CD14-positive monocyte (primary cell): ENCODE results near the gene NAPB. TPM values are rescaled to one million over a fixed set of nuclear protein-coding genes. Genes with fewer than 3 reads are reported as not detected.

Experiments
- DNase-seq, 3 donors: peaks; one replicate each; pipeline ENCODE4 v3.0.0-alpha.2; 2011 to 2022
- H2AFZ ChIP-seq: 2 replicates; pipeline ENCODE4 v1.6.0; 2012; ENCODE audit warnings: mild to moderate bottlenecking, low read depth, low read length, inconsistent platforms; ENCODE audit not compliant: insufficient read depth, poor library complexity, severe bottlenecking
- H3K27ac ChIP-seq, 2 donors: 1 replicate in 1 of 2; 2 replicates in 1 of 2; pipeline ENCODE4 v1.5.1; 2012 to 2013; ENCODE audit warnings: low read length in 2 of 2, control low read depth in 1 of 2, inconsistent platforms in 1 of 2, low read depth in 1 of 2, mild to moderate bottlenecking in 1 of 2
- H3K27me3 ChIP-seq, 2 donors: one replicate each; pipeline versions ENCODE4 v1.6.0 to v1.6.1; 2011 to 2013; ENCODE audit warnings: low read length in 2 of 2; ENCODE audit not compliant: control insufficient read depth in 2 of 2, insufficient read depth in 2 of 2
- H3K36me3 ChIP-seq, 2 donors: replicated peaks in 1 of 2; 1 replicate in 1 of 2; 2 replicates in 1 of 2; pipeline versions ENCODE4 v1.5.1 to v1.6.1; 2012 to 2013; ENCODE audit warnings: low read length in 2 of 2, control low read depth in 1 of 2, inconsistent platforms in 1 of 2, mild to moderate bottlenecking in 1 of 2; ENCODE audit not compliant: insufficient read depth in 2 of 2, control insufficient read depth in 1 of 2
- H3K4me1 ChIP-seq, 2 donors: 1 replicate in 1 of 2; 2 replicates in 1 of 2; pipeline versions ENCODE4 v1.5.1 to v1.6.1; 2012 to 2013; ENCODE audit warnings: low read length in 2 of 2, control low read depth in 1 of 2, inconsistent platforms in 1 of 2, mild to moderate bottlenecking in 1 of 2, moderate library complexity in 1 of 2; ENCODE audit not compliant: insufficient read depth in 2 of 2, control insufficient read depth in 1 of 2
- H3K4me2 ChIP-seq: replicated peaks from 2 replicates; pipeline ENCODE3; 2012; ENCODE audit warnings: low read length, moderate library complexity, mild to moderate bottlenecking; ENCODE audit not compliant: poor library complexity, severe bottlenecking; ENCODE audit errors: extremely low read depth
- H3K4me3 ChIP-seq, 3 experiments: fragments of 200-600 bp in 1 of 3; sonication (generic) in 1 of 3; replicated peaks in 1 of 3; 1 replicate in 2 of 3; 2 replicates in 1 of 3; pipeline ENCODE4 v1.5.1; 2011 to 2013; ENCODE audit warnings: low read length in 3 of 3, mild to moderate bottlenecking in 3 of 3, control low read depth in 2 of 3, low read depth in 2 of 3, inconsistent platforms in 1 of 3, moderate library complexity in 1 of 3
- H3K79me2 ChIP-seq: 2 replicates; pipeline ENCODE4 v1.6.0; 2012; ENCODE audit warnings: mild to moderate bottlenecking, control low read depth, inconsistent platforms, low read length, moderate library complexity; ENCODE audit not compliant: insufficient read depth
- H3K9ac ChIP-seq: 2 replicates; pipeline ENCODE4 v1.6.0; 2017; ENCODE audit warnings: low read length, mild to moderate bottlenecking; ENCODE audit not compliant: insufficient read depth, poor library complexity, severe bottlenecking
- H3K9me3 ChIP-seq, 2 donors: replicated peaks in 1 of 2; 1 replicate in 1 of 2; 2 replicates in 1 of 2; pipeline versions ENCODE4 v1.5.1 to v1.6.1; 2012 to 2013; ENCODE audit warnings: low read length in 2 of 2, control low read depth in 1 of 2; ENCODE audit not compliant: control insufficient read depth in 1 of 2, insufficient read depth in 1 of 2
- H4K20me1 ChIP-seq: 2 replicates; pipeline ENCODE4 v1.6.0; 2012; ENCODE audit warnings: mild to moderate bottlenecking, low read length, control low read depth, moderate library complexity; ENCODE audit not compliant: insufficient read depth
- H3K27ac Mint-ChIP-seq, 7 donors: one replicate each; pipeline ENCODE4 v1.8.0; 2020; ENCODE audit warnings: mild to moderate bottlenecking in 7 of 7, mixed read lengths in 7 of 7, moderate library complexity in 6 of 7, inconsistent platforms in 2 of 7
- H3K27me3 Mint-ChIP-seq, 3 donors: one replicate each; pipeline ENCODE4 v1.8.0; 2021 to 2022; ENCODE audit warnings: low read depth in 3 of 3, mild to moderate bottlenecking in 3 of 3, mixed read lengths in 3 of 3, moderate library complexity in 3 of 3, inconsistent platforms in 1 of 3
- H3K36me3 Mint-ChIP-seq, 2 donors: one replicate each; pipeline ENCODE4 v1.8.0; 2020; ENCODE audit warnings: mixed read lengths in 2 of 2, inconsistent platforms in 1 of 2, mild to moderate bottlenecking in 1 of 2
- H3K4me1 Mint-ChIP-seq: one replicate; pipeline ENCODE4 v1.8.0; 2020; ENCODE audit warnings: mild to moderate bottlenecking, mixed read lengths
- H3K4me3 Mint-ChIP-seq, 2 donors: one replicate each; pipeline ENCODE4 v1.8.0; 2020; ENCODE audit warnings: mild to moderate bottlenecking in 2 of 2, mixed read lengths in 2 of 2, moderate library complexity in 1 of 2
- H3K9me3 Mint-ChIP-seq, 7 donors: one replicate each; pipeline ENCODE4 v1.8.0; 2020 to 2022; ENCODE audit warnings: mixed read lengths in 7 of 7, mild to moderate bottlenecking in 6 of 7, moderate library complexity in 6 of 7, inconsistent platforms in 2 of 7
- WGBS: methylation state at CpG from one replicate; pipeline ENCODE4 v1.1.5; 2013; ENCODE audit warnings: missing lambda C conversion rate; ENCODE audit not compliant: insufficient coverage; 5-methylcytosine and 5-hydroxymethylcytosine counted together
- intact Hi-C, 2 donors: fragments of 100-400 bp; cut with micrococcal nuclease; formaldehyde crosslinking; loops; one replicate each; pipeline versions ENCODE4 v1.15.0 to v1.15.1; 2023
- polyA plus RNA-seq, 3 donors: library from polyadenylated mRNA; depleted of rRNA in 1 of 3; unstranded in 2 of 3; stranded (reverse) in 1 of 3; fragments of 300-500 nt in 2 of 3; fragments of >200 nt in 1 of 3; fragmentation: Illumina TruSeq in 2 of 3; gene quantifications; 1 replicate in 2 of 3; 2 replicates in 1 of 3; pipeline ENCODE4 v1.2.3, GENCODE V29; 2012 to 2021
- TF ChIP-seq, protein P1 (sequence below): fragments of 200-600 bp; IDR thresholded peaks from one replicate; pipeline ENCODE4 v1.8.0; 2022; ENCODE audit warnings: antibody characterized with exemption, mild to moderate bottlenecking

Gene NAPB
- polyA plus RNA-seq, 3 donors: 2.4 to 6.3 (median 2.6) TPM

DNA sequence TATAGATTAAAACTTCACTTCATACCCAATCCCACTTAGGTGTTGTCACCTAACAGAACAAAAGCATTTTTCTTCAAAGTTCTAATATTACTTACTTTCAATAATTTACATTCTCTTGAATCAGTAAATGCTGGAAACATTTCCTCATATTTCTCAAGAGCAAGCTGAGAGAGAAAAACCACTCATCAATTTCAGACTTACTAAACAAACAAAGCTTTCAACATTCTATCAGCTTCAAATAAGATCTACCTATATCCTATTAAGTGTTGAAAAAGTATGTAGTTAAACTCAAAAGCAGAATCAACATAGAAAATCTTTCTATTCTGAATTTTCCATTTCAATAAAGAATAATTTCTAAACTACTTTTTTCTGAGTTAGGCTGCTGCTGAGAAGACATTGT lies 41.5 kb downstream of the NAPB start:
- Histone ChIP-seq H3K79me2 (no peaks in the 10 kb centered on the region), H3K9me3 (no peaks in the 10 kb centered on the region), H3K9ac (no peak overlapping the region), H2AFZ (no peak overlapping the region), H3K27me3 (no peaks in the 10 kb centered on the region), H3K4me1 (no peaks in the 10 kb centered on the region), H3K27ac (no peak overlapping the region), H3K36me3 (peaks cover 57 to 90% of the 10 kb centered on the region in 2 donors), H3K4me3 (no peak overlapping the region), H4K20me1 (no peaks in the 10 kb centered on the region), H3K4me2 (no peak overlapping the region)
- peaks cover 0 to 13% (median 5%) of the 10 kb centered on the region in 7 donors for H3K9me3 Mint-ChIP-seq
- no peak overlapping the region for H3K4me3 Mint-ChIP-seq
- TF ChIP-seq, protein P1, sequence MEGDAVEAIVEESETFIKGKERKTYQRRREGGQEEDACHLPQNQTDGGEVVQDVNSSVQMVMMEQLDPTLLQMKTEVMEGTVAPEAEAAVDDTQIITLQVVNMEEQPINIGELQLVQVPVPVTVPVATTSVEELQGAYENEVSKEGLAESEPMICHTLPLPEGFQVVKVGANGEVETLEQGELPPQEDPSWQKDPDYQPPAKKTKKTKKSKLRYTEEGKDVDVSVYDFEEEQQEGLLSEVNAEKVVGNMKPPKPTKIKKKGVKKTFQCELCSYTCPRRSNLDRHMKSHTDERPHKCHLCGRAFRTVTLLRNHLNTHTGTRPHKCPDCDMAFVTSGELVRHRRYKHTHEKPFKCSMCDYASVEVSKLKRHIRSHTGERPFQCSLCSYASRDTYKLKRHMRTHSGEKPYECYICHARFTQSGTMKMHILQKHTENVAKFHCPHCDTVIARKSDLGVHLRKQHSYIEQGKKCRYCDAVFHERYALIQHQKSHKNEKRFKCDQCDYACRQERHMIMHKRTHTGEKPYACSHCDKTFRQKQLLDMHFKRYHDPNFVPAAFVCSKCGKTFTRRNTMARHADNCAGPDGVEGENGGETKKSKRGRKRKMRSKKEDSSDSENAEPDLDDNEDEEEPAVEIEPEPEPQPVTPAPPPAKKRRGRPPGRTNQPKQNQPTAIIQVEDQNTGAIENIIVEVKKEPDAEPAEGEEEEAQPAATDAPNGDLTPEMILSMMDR: no peak
- H3K27me3 Mint-ChIP-seq: no peaks in the 10 kb centered on the region
- H3K27ac Mint-ChIP-seq: no peak overlapping the region
- H3K4me1 Mint-ChIP-seq: peaks cover 3% of the 10 kb centered on the region
- intact Hi-C loops: loop anchor here in 1 of 2 donors (5.0 kb wide), 1 partner anchor 38 kb away; no protein-coding TSS in a partner anchor
- no peak for DNase-seq
- peaks cover 74 to 85% of the 10 kb centered on the region in 2 donors for H3K36me3 Mint-ChIP-seq

DNA sequence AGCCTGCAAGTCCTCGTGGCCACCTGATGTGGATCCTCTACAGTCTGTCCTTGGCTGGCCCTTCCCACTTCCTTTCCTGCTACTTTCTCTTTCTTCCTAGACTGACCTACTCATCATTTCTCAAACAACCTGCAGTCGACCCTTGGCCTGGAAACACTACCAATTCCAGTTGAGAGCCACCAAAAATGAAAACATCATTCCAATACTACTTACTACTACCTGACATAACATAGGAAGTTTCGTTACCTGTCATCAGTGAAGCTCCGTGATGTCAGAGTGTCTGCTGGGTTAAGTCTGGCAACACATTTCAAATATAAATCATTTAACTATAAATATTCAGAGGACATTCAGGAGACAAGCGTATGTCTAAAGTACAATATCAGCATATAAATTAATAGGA lies 45.5 kb downstream of the NAPB start:
- Histone ChIP-seq H4K20me1 (peaks cover 3% of the 10 kb centered on the region), H3K36me3 (peaks cover 66 to 90% of the 10 kb centered on the region in 2 donors), H2AFZ (no peak overlapping the region), H3K27ac (no peak overlapping the region), H3K4me2 (no peak overlapping the region), H3K27me3 (no peaks in the 10 kb centered on the region), H3K9ac (no peak overlapping the region), H3K4me1 (peaks cover 11 to 14% of the 10 kb centered on the region in 2 donors), H3K4me3 (no peak overlapping the region), H3K79me2 (no peaks in the 10 kb centered on the region), H3K9me3 (no peaks in the 10 kb centered on the region)
- no peak overlapping the region for H3K4me3 Mint-ChIP-seq
- H3K27me3 Mint-ChIP-seq: no peaks in the 10 kb centered on the region
- peak overlapping the region in 1 of 7 donors; percentile 11 for H3K27ac Mint-ChIP-seq
- WGBS: 83% methylated on average over 1 of the region's 5 CpGs
- H3K4me1 Mint-ChIP-seq: peaks cover 14% of the 10 kb centered on the region
- peaks cover 0 to 3% (median 0%) of the 10 kb centered on the region in 7 donors for H3K9me3 Mint-ChIP-seq
- H3K36me3 Mint-ChIP-seq: peaks cover 81 to 86% of the 10 kb centered on the region in 2 donors
- intact Hi-C loops: loop anchor here in 1 of 2 donors (5.0 kb wide), 1 partner anchor 41 kb away; no protein-coding TSS in a partner anchor
- TF ChIP-seq, protein P1: no peak
- DNase-seq: no peak
